Measurements from ENCODE around the gene HIGD2B. TPM values are rescaled to one million over a fixed set of nuclear protein-coding genes. Genes with fewer than 3 reads are reported as not detected.
A peak's percentile ranks its signal among the peaks of the same experiment; 100 is the strongest.
"Not testable (repeated sequence)": the region's sequence is repeated elsewhere in the genome, so short reads cannot be mapped to it uniquely, and the experiment has no call there.

The HIGD2B gene
- polyA plus RNA-seq, 4 donors: 0.04 TPM; not detected in 3

DNA sequence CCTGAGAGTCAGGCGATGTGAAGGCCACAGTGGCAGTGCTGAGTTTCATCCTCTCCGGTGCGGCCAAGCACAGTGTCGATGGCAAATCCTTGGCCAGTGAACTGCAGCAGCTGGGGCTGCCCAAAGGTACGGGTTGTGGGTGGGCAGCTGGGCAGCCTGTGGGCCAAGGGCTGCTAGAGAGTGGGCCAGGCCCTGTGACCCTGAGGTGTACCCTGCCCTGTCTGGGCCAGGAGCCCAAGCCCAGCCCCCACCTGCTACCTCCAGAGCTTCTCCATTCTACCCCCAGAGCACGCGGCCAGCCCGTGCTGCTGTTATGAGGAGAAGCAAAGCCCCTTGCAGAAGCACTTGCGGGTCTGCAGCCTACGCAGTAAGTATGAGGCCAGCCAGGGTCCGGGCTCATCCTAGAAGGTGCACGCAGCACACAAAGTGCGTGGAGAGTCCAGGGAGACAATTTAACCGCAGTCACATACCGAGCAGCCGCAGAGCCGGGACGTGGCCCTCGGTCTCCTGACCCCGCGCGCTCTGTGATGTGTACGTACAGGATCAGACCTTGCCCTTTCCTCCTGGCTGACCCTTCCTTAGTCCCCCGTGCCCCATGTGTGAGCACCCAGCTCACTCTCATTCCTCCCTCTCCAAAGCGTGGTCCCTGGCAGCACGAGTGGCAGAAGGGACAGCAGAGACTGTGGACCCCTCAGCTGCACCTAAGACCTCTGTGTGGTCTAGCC is 46.1 kb downstream of the HIGD2B start:
- H3K9me3 ChIP-seq (ENCODE audit: control insufficient read depth in 2 of 2, insufficient read depth in 1 of 2, low read depth in 1 of 2, low read length in 1 of 2); H3K36me3 ChIP-seq (ENCODE audit: control insufficient read depth in 3 of 3, insufficient read depth in 2 of 3, low read depth in 1 of 3, low read length in 3 of 3); H3K27ac ChIP-seq (ENCODE audit: low read depth in 1 of 3, low read length in 2 of 3); H3K27me3 ChIP-seq (ENCODE audit: control insufficient read depth in 3 of 3, insufficient read depth in 3 of 3, low read length in 3 of 3); H3K4me1 ChIP-seq (ENCODE audit: control insufficient read depth in 3 of 3, insufficient read depth in 2 of 3, low read depth in 1 of 3, low read length in 2 of 3); DNase-seq; H3K4me3 ChIP-seq (ENCODE audit: low read depth in 1 of 3, low read length in 3 of 3); FAIRE-seq: not testable (repeated sequence)
- no CpG with 5 or more reads among the region's 26 CpGs for WGBS, 3 donors

- peak; percentile 73 to 79 for DNase-seq
- H3K36me3 ChIP-seq (ENCODE audit: control insufficient read depth in 3 of 3, insufficient read depth in 2 of 3, low read depth in 1 of 3, low read length in 3 of 3); H3K9me3 ChIP-seq (ENCODE audit: control insufficient read depth in 2 of 2, insufficient read depth in 1 of 2, low read depth in 1 of 2, low read length in 1 of 2); H3K4me1 ChIP-seq (ENCODE audit: control insufficient read depth in 3 of 3, insufficient read depth in 2 of 3, low read depth in 1 of 3, low read length in 2 of 3); FAIRE-seq; H3K27me3 ChIP-seq (ENCODE audit: control insufficient read depth in 3 of 3, insufficient read depth in 3 of 3, low read length in 3 of 3): not testable (repeated sequence)
- Histone ChIP-seq H3K27ac (ENCODE audit: low read depth in 1 of 3, low read length in 2 of 3) (peak overlapping the region in 1 of 3 donors; percentile 38), H3K4me3 (ENCODE audit: low read depth in 1 of 3, low read length in 3 of 3) (peak overlapping the region in 2 of 3 donors; percentile 15 to 30)
- 1 to 3% (median 1%) methylated on average over 14 to 26 of the region's 43 CpGs for WGBS, 3 donors
Observed at GRCh38 chr15:72636519-72637282, 49.3 kb downstream of the HIGD2B start.

- not testable (repeated sequence) for H3K27me3 ChIP-seq (ENCODE audit: control insufficient read depth in 3 of 3, insufficient read depth in 3 of 3, low read length in 3 of 3); H3K9me3 ChIP-seq (ENCODE audit: control insufficient read depth in 2 of 2, insufficient read depth in 1 of 2, low read depth in 1 of 2, low read length in 1 of 2); H3K36me3 ChIP-seq (ENCODE audit: control insufficient read depth in 3 of 3, insufficient read depth in 2 of 3, low read depth in 1 of 3, low read length in 3 of 3); H3K27ac ChIP-seq (ENCODE audit: low read depth in 1 of 3, low read length in 2 of 3); H3K4me3 ChIP-seq (ENCODE audit: low read depth in 1 of 3, low read length in 3 of 3); DNase-seq; H3K4me1 ChIP-seq (ENCODE audit: control insufficient read depth in 3 of 3, insufficient read depth in 2 of 3, low read depth in 1 of 3, low read length in 2 of 3); FAIRE-seq
- WGBS, 3 donors: 64 to 75% (median 74%) methylated on average over 6 to 7 of the region's 7 CpGs
Observed at GRCh38 chr15:72629068-72629570, 56.9 kb downstream of the HIGD2B start.

DNA sequence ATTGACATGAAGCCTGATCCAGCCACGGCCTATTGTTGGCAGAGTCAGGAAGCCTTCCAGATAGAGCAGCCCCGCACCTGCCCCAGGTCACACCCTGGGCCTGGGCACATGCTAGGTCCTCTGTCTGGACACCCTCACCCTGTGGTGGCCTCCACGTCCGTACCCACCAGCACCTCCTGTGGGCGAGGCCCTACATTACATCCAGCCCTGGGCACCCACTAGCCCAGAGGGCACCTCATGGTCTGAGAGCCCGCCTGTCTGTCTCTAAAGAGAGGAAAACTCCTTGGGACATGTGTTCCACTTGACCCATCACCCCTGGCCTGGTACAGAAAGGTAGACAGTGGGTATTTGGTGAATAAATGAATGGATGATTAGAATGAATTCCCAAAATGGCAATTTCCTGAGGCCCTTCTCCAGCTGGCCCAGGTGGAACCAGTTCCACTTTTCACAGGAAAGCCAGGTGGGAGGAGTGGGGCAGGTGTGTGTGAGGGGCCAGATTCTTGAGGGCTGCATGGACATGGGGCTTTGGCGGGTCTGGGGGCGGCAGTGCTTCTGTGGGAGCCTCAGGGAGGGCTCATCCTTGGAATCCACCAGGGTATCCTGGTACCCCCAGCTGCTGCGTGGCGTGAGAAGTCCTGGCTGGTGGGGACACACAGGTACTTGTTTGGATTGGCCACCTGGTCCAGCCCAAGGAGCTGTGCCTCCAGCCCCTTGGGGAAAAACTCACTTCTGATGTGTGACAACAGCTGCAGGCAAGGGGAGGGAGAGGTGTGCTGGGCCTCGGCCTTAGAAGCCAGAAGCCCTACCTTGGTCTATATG is 57.5 kb downstream of the HIGD2B start:
- WGBS, 3 donors: 82 to 84% (median 83%) methylated on average over 9 to 11 of the region's 11 CpGs
- H3K4me1 ChIP-seq (ENCODE audit: control insufficient read depth in 3 of 3, insufficient read depth in 2 of 3, low read depth in 1 of 3, low read length in 2 of 3); H3K36me3 ChIP-seq (ENCODE audit: control insufficient read depth in 3 of 3, insufficient read depth in 2 of 3, low read depth in 1 of 3, low read length in 3 of 3); H3K9me3 ChIP-seq (ENCODE audit: control insufficient read depth in 2 of 2, insufficient read depth in 1 of 2, low read depth in 1 of 2, low read length in 1 of 2); H3K4me3 ChIP-seq (ENCODE audit: low read depth in 1 of 3, low read length in 3 of 3); H3K27me3 ChIP-seq (ENCODE audit: control insufficient read depth in 3 of 3, insufficient read depth in 3 of 3, low read length in 3 of 3); FAIRE-seq; H3K27ac ChIP-seq (ENCODE audit: low read depth in 1 of 3, low read length in 2 of 3); DNase-seq: not testable (repeated sequence)

DNA sequence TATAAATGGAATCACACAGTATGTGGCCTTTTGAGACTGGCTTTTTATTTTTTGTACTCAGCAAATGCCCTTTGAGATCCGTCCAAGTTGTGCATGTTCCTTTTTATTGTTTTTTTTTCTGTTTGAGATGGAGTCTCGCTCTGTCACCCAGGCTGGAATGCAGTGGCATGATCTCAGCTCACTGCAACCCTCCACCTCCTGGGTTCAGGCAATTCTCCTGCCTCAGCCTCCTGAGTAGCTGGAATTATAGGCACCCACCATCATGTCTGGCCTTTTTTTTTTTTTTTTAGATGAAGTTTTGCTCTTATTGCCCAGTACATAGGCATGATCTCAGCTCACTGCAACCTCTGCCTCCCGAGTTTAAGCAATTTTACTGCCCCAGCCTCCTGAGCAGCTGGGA is 59.8 kb downstream of the HIGD2B start:
- not testable (repeated sequence) for H3K36me3 ChIP-seq (ENCODE audit: control insufficient read depth in 3 of 3, insufficient read depth in 2 of 3, low read depth in 1 of 3, low read length in 3 of 3); H3K4me1 ChIP-seq (ENCODE audit: control insufficient read depth in 3 of 3, insufficient read depth in 2 of 3, low read depth in 1 of 3, low read length in 2 of 3); H3K27me3 ChIP-seq (ENCODE audit: control insufficient read depth in 3 of 3, insufficient read depth in 3 of 3, low read length in 3 of 3); H3K4me3 ChIP-seq (ENCODE audit: low read depth in 1 of 3, low read length in 3 of 3); H3K27ac ChIP-seq (ENCODE audit: low read depth in 1 of 3, low read length in 2 of 3); FAIRE-seq; DNase-seq; H3K9me3 ChIP-seq (ENCODE audit: control insufficient read depth in 2 of 2, insufficient read depth in 1 of 2, low read depth in 1 of 2, low read length in 1 of 2)
- 71 to 85% (median 85%) methylated on average over 3 of the region's 3 CpGs for WGBS, 3 donors

Other genes starting within 250 kb of the HIGD2B start
- gene ARIH1, start 211.9 kb downstream of the HIGD2B start, polyA plus RNA-seq: 10 to 100 TPM; 19.4 to 70.9 (median 24.3) TPM
- gene GOLGA6B, start 31.5 kb downstream of the HIGD2B start, polyA plus RNA-seq: under 1 TPM in 1 of 4 donors, not detected in 3; 0.06 TPM
- 10 to 100 TPM in 1 of 4 donors, 1 to 10 TPM in 3; 2.9 to 27.2 (median 6.0) TPM for gene BBS4, start within 50 bp of the HIGD2B start, polyA plus RNA-seq
- gene ADPGK, start 97.6 kb upstream of the HIGD2B start, polyA plus RNA-seq: 10 to 100 TPM; 18.1 to 48.0 (median 26.2) TPM